Measurements from ENCODE around the gene PACSIN1. TPM values are rescaled to one million over a fixed set of nuclear protein-coding genes. Genes with fewer than 3 reads are reported as not detected.

Gene PACSIN1
- total and polyA plus RNA-seq, 2 donors (not counting 3 experiments of a cell fraction or from before 2014, with no cell fraction given), result 0.03 TPM; not detected in 1

- no peak for TF ChIP-seq GATA2 (IDR thresholded peaks at IDR 0.05; ENCODE audit: insufficient read depth, insufficient read length, low read depth, low read length)
- no peak for TF ChIP-seq POLR2A (IDR thresholded peaks at IDR 0.05; ENCODE audit: low read depth, low read length)
- no peak for TF ChIP-seq JUN (IDR thresholded peaks at IDR 0.05; ENCODE audit: borderline replicate concordance, insufficient read depth, insufficient read length, low read depth)
- no peak for TF ChIP-seq CTCF (IDR thresholded peaks at IDR 0.05; ENCODE audit: extremely low read depth in 1 of 2, insufficient read depth in 1 of 2, low read depth in 1 of 2, low read length in 2 of 2)
- no peak for TF ChIP-seq FOS (IDR thresholded peaks at IDR 0.05; ENCODE audit: borderline replicate concordance, insufficient read depth, low read length)
- TF ChIP-seq POLR2AphosphoS5 (IDR thresholded peaks at IDR 0.05; ENCODE audit: insufficient read depth, low read depth, low read length), result no peak
- no peak for TF ChIP-seq MYC (IDR thresholded peaks at IDR 0.05; ENCODE audit: low read depth, low read length)
- no peak for TF ChIP-seq MAX (IDR thresholded peaks at IDR 0.05; ENCODE audit: insufficient read depth, insufficient read length)
- no peak for TF ChIP-seq EZH2 (IDR thresholded peaks at IDR 0.05; ENCODE audit: borderline replicate concordance, low read depth, low read length, severe bottlenecking)
- H3K4me1 ChIP-seq (ENCODE audit: control insufficient read depth, extremely low read depth, insufficient read depth, low read length), result no peaks in the 10 kb centered on the region
- DNase-seq (ENCODE audit: low read depth, low spot score), result no peak
- ChIA-PET POLR2A (interaction anchor here (0.7 kb wide), 1 partner anchor 131 kb away, joined by 3 read pairs; no protein-coding TSS in a partner anchor), CTCF (interaction anchor here (0.7 to 5.8 kb wide), 5 partner anchors 36 to 779 kb away, joined by 3 to 114 read pairs (median 3); partner anchors contain the start of gene RPS10)
- intact Hi-C loops (cut with micrococcal nuclease) (no loop called here), dilution Hi-C loops (cut with MboI; ENCODE audit: extremely low pct_ligation_motif_present, low sequenced_read_pairs) (no loop called here)
- no peak overlapping the region for H3K4me2 ChIP-seq (ENCODE audit: insufficient read depth, low read length)
- H3K9me3 ChIP-seq (replicated peaks; ENCODE audit: control insufficient read depth, insufficient read depth, low read length), result no peaks in the 10 kb centered on the region
- no peak overlapping the region for H3K27ac ChIP-seq (ENCODE audit: insufficient read depth, low read depth, low read length)
- no peaks in the 10 kb centered on the region for H3K9me1 ChIP-seq (replicated peaks; ENCODE audit: control insufficient read depth, extremely low read depth, insufficient read depth, low read length)
- H3K4me3 ChIP-seq (replicated peaks in 1 of 3; ENCODE audit: insufficient read depth in 1 of 3, low read depth in 1 of 3, low read length in 3 of 3), result no peak overlapping the region
- FAIRE-seq, result no peak
- H3K79me2 ChIP-seq (ENCODE audit: control insufficient read depth, insufficient read depth, low read length), result no peaks in the 10 kb centered on the region
- no peaks in the 10 kb centered on the region for H3K36me3 ChIP-seq (ENCODE audit: control insufficient read depth in 2 of 2, extremely low read depth in 1 of 2, insufficient read depth in 2 of 2, low read length in 2 of 2)
- no TSS peak for BruUV-seq (replicated peaks)
- H4K20me1 ChIP-seq (replicated peaks; ENCODE audit: control insufficient read depth, extremely low read depth, insufficient read depth, low read length), result no peaks in the 10 kb centered on the region
- H3K9ac ChIP-seq (replicated peaks; ENCODE audit: extremely low read depth, insufficient read depth, low read length), result no peak overlapping the region
- peaks cover 5 to 14% of the 10 kb centered on the region in 2 experiments for H3K27me3 ChIP-seq (ENCODE audit: control insufficient read depth in 2 of 2, insufficient read depth in 2 of 2, low read length in 2 of 2)
- H2AFZ ChIP-seq (ENCODE audit: low read depth, low read length), result no peak overlapping the region
Observed at GRCh38 chr6:34462010-34462409, 3.9 kb upstream of the PACSIN1 start.

All from endothelial cell of umbilical vein (primary cell).